HT1080 (cell line): ENCODE measurements around the gene LIF. TPM values are rescaled to one million over a fixed set of nuclear protein-coding genes. Genes with fewer than 3 reads are reported as not detected.

Source experiments
- DNase-seq: peaks from one replicate; pipeline ENCODE4 v3.0.0-alpha.2; 2015; ENCODE audit warnings: low read depth
- total RNA-seq: library from RNA; depleted of rRNA; stranded (reverse); fragments of >200 nt; shearing (Covaris generic); gene quantifications from 2 replicates; pipeline ENCODE4 v1.2.3, GENCODE V29; 2014; rRNA removed

Gene LIF
- total RNA-seq, 1 experiment from 2014 or later, result 7.7 TPM

DNA sequence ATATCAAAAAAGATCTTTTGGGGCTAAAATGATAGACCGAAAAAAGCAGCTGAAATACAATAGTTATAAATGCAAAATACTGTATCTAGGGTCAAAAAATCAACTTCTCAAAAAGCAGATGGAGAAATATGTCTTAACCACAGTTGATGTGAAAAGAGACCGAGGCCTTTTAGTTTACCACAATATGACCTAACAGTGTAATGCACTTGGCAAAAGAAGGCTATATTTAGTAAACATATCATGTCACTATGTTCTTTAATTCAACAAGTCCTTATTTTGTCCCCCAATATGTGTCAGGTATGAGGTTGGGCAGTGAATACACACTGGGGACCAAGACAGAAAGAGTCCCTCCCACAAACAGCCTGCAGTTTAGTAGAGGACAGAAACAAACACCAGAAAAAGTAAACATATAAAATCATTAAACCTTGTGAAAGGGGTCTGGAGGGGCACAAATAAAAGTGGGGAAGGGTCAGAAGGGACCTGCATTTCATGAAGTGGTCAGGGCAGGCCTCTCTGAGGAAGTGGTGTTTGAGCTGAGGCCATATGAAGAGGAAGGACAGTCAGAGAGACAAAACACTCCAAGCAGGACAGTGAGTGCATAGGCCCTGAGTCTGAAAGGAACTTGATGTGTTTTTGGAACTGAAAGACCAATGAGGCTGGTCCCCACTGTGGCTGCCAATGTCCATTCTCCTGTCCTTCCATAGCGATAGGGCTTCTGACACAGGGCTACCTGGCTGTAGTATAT is 53.4 kb downstream of the LIF start:
- DNase-seq, result no peak

GRCh38 chr22:30192427-30192826 is 54.1 kb downstream of the LIF start:
- DNase-seq, result peak; percentile 23

- no peak for DNase-seq
Observed at GRCh38 chr22:30191040-30191701, 55.4 kb downstream of the LIF start.

GRCh38 chr22:30190574-30190973 is 56.0 kb downstream of the LIF start:
- no peak for DNase-seq

Other genes with a start within 250 kb of the LIF start
- gene HORMAD2, start 166.3 kb downstream of the LIF start, total RNA-seq, result not detected in 2 replicates
- gene OSM, start 20.1 kb upstream of the LIF start, total RNA-seq, result not detected in 2 replicates
- gene CASTOR1, start 42.7 kb upstream of the LIF start, total RNA-seq, result 1.5 and 6.1 TPM in 2 replicates
- 11.1 and 12.9 TPM in 2 replicates for gene TBC1D10A, start 80.2 kb upstream of the LIF start, total RNA-seq
- 54.1 and 133 TPM in 2 replicates for gene SF3A1, start 110.1 kb upstream of the LIF start, total RNA-seq
- gene CCDC157, start 110.2 kb upstream of the LIF start, total RNA-seq, result 2.8 and 3.1 TPM in 2 replicates
- 13.8 and 14.6 TPM in 2 replicates for gene RNF215, start 140.7 kb upstream of the LIF start, total RNA-seq
- 8.6 and 13.5 TPM in 2 replicates for gene SEC14L2, start 150.3 kb upstream of the LIF start, total RNA-seq
- 37.1 and 60.4 TPM in 2 replicates for gene MTFP1, start 179.0 kb upstream of the LIF start, total RNA-seq
- gene SEC14L3, start 225.3 kb upstream of the LIF start, total RNA-seq, result not detected in 2 replicates